Esophagus (tissue), 2 donors: ENCODE measurements around the gene PDCD4. TPM values are rescaled to one million over a fixed set of nuclear protein-coding genes. Genes with fewer than 3 reads are reported as not detected.

Experiments used
- H3K27ac ChIP-seq, 2 donors: one replicate each; pipeline ENCODE4 v1.5.1; 2013; ENCODE audit warnings: low read depth in 2 of 2, mild to moderate bottlenecking in 2 of 2, inconsistent platforms in 1 of 2, low read length in 1 of 2, moderate library complexity in 1 of 2
- H3K27me3 ChIP-seq, 2 donors: one replicate each; pipeline ENCODE4 v1.6.1; 2013; ENCODE audit warnings: low read length in 2 of 2, control low read depth in 1 of 2, mild to moderate bottlenecking in 1 of 2; ENCODE audit not compliant: insufficient read depth in 2 of 2, control insufficient read depth in 1 of 2
- H3K36me3 ChIP-seq, 2 donors: one replicate each; pipeline ENCODE4 v1.6.1; 2013; ENCODE audit warnings: low read length in 1 of 2; ENCODE audit not compliant: control insufficient read depth in 2 of 2, insufficient read depth in 2 of 2
- H3K4me1 ChIP-seq, 2 donors: one replicate each; pipeline ENCODE4 v1.6.1; 2013; ENCODE audit warnings: low read length in 1 of 2; ENCODE audit not compliant: control insufficient read depth in 2 of 2, insufficient read depth in 2 of 2
- H3K4me3 ChIP-seq, 2 donors: one replicate each; pipeline ENCODE4 v1.5.1; 2013; ENCODE audit warnings: low read length in 2 of 2, mild to moderate bottlenecking in 2 of 2, low read depth in 1 of 2, moderate library complexity in 1 of 2
- H3K9me3 ChIP-seq, 2 donors: one replicate each; pipeline ENCODE4 v1.6.1; 2013; ENCODE audit warnings: mild to moderate bottlenecking in 2 of 2, low read depth in 1 of 2, low read length in 1 of 2, moderate library complexity in 1 of 2; ENCODE audit not compliant: control insufficient read depth in 2 of 2, insufficient read depth in 1 of 2
- WGBS, 2 donors: extraction: QIAGEN DNeasy Blood & Tissue Kit; methylation state at CpG; one replicate each; pipeline ENCODE4 v1.1.7; 2013; 5-methylcytosine and 5-hydroxymethylcytosine counted together
- polyA plus RNA-seq, 2 donors: library from polyadenylated mRNA; stranded (reverse); fragments of 200-250 nt; gene quantifications; one replicate each; pipeline ENCODE4 v1.2.3, GENCODE V29; 2013
- donor health status: healthy with polysubstance abuse.
- donor health status: Bipolar disorder and iron deficiency.

Gene PDCD4
- 100 to 1,000 TPM; 116 to 203 TPM for polyA plus RNA-seq

GRCh38 chr10:110871298-110872084, at the start of gene PDCD4:
Gene PDCD4, plus strand, starts transcription at chr10:110871928. Its CDS starts 4,100 bp downstream, at chr10:110876028.
- WGBS, 2 donors, result 0 to 1% methylated on average over 47 of the region's 47 CpGs
- Histone ChIP-seq H3K4me1 (no peaks in the 10 kb centered on the region), H3K27me3 (no peaks in the 10 kb centered on the region), H3K27ac (peak within 1 kb of the TSS; percentile 94 to 98), H3K36me3 (peaks cover 0 to 2% of the 10 kb centered on the region in 2 donors), H3K4me3 (peak within 1 kb of the TSS; percentile 81 to 86), H3K9me3 (no peaks in the 10 kb centered on the region)

DNA sequence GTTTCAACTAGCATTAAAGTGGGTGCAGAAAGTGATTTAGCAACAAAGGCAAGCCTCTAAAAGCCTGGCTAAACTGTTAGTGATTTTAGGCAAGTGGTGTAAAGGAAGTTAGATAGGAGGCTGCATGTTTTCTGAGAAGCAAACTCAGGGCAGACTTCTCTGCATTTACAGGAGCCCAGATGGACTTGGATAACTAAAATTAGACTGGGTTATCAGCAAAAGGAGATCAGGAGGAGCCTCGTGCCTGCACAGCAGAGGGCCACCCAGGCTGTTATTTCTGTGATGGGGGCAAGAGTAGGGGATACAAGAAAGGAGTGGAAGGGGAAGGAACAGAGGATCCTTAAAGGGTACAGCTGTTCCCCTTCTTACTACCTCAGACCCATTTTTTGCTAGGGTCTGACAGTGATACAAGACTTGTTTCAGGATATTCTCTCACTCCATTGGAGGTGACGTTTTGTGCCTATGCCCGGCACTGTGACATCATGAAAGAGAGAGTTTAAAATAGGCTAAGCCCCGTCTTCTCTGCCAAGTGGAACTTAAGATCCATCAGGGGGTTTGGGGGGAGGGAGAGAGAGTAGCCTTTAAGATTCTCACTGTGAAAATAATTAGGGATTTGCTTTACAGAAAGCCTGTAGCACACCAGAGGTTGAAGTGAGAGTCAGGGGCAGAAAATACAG, 49.6 kb upstream of the PDCD4 start:
- Histone ChIP-seq H3K4me3 (no peak overlapping the region), H3K36me3 (no peaks in the 10 kb centered on the region), H3K27ac (peak overlapping the region; percentile 10 to 81), H3K9me3 (no peaks in the 10 kb centered on the region), H3K27me3 (no peaks in the 10 kb centered on the region), H3K4me1 (peaks cover 8 to 23% of the 10 kb centered on the region in 2 donors)
- 34 to 47% methylated on average over 4 of the region's 4 CpGs for WGBS, 2 donors

DNA sequence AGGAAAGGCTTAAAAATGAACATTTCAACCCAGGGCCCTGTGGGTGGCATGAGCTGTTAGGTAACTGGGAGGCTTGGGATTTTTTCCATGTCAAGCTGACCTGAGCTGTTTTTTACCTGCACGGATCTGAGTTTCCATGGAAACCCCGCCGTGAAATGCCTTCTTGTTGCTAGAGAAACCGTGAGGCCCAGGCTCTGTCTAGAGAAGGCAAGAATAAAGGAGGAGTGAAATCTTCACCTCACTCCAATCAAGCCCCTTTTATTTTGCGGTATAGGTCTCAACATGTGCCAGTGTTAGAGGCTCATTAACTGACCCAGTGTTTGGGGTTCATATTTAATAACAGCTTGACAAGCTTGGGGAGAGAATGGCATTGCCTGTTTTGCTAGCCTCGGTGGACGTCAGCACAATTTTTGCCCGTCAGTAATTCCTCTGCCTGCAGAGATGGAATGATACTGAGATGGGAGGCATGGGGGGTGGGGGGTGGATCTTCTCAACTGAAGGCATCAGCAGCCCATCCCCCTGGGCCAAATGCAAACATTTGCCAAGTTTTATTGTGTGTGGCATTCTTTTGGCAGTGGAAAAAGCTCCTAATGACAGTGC, 48.9 kb upstream of the PDCD4 start:
- 49 to 54% methylated on average over 8 of the region's 8 CpGs for WGBS, 2 donors
- no peaks in the 10 kb centered on the region for H3K36me3 ChIP-seq
- H3K4me1 ChIP-seq, result peaks cover 8 to 19% of the 10 kb centered on the region in 2 donors
- H3K27ac ChIP-seq, result peak overlapping the region; percentile 10 to 81
- no peaks in the 10 kb centered on the region for H3K27me3 ChIP-seq
- no peaks in the 10 kb centered on the region for H3K9me3 ChIP-seq
- H3K4me3 ChIP-seq, result no peak overlapping the region

DNA sequence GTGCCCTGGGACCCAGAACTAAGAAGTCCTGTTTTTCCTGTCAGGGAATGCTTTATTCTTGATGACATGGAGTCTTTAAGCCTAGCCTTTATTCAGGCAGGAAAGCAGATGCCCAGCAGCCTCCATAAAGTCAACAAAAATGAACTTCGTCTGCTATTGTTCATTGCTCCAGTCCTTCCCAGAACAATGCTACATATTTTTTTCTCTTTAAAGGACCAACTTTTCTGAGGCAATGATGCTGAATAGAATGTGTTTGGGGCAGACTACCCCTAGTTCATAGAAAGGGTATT, 47.6 kb upstream of the PDCD4 start:
- Histone ChIP-seq H3K27ac (peak overlapping the region; percentile 64 to 72), H3K9me3 (no peaks in the 10 kb centered on the region), H3K36me3 (no peaks in the 10 kb centered on the region), H3K27me3 (no peaks in the 10 kb centered on the region), H3K4me3 (no peak overlapping the region), H3K4me1 (peaks cover 9 to 16% of the 10 kb centered on the region in 2 donors)
- WGBS, 2 donors, result 37 to 45% methylated on average over 1 of the region's 1 CpG

GRCh38 chr10:110824660-110825059, 47.1 kb upstream of the PDCD4 start:
- Histone ChIP-seq H3K27ac (peak overlapping the region; percentile 64 to 72), H3K9me3 (no peaks in the 10 kb centered on the region), H3K36me3 (no peaks in the 10 kb centered on the region), H3K4me1 (peaks cover 14 to 17% of the 10 kb centered on the region in 2 donors), H3K27me3 (no peaks in the 10 kb centered on the region), H3K4me3 (no peak overlapping the region)
- WGBS, 2 donors, result 64 to 71% methylated on average over 5 of the region's 5 CpGs

DNA sequence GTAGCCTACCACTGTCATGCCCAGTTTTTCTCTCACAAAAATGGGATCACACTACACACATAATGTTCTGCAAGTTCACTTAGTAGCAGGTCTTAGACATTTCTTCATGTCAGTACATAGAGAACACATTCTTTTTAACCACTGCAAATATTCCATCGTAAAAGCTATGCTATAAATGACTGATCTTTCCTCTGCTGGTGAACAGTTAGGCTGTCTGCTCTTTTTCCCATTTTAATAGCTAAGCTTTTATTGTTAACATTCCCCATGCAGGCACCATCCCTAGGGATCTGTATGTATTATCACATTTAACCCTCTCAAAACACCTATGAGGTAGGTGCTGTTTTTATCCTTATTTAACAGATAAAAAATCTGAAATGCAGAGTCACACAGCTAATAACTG, 46.2 kb upstream of the PDCD4 start:
- Histone ChIP-seq H3K4me1 (peaks cover 16 to 17% of the 10 kb centered on the region in 2 donors), H3K9me3 (no peaks in the 10 kb centered on the region), H3K27me3 (no peaks in the 10 kb centered on the region), H3K27ac (no peak overlapping the region), H3K36me3 (no peaks in the 10 kb centered on the region), H3K4me3 (no peak overlapping the region)
- 74 to 80% methylated on average over 1 of the region's 1 CpG for WGBS, 2 donors

DNA sequence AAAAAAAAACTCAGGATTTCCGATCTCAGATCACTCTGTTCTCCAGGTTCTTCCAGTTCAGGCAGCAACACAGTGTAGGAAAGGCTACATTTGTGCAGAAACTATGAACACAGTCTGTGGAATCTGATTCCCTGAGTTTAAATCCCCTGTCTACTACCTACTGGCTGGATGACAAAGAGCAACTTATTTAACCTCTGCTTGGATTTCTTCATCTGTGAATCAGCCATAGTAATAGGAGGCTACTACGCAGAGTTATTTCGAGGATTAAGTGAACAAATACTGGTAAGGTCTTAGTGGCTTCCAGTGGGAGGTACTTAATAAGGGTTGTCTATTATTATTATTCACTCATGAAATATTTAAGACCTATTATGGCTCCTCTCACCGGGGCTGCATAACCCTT, 44.3 kb upstream of the PDCD4 start:
- H3K27ac ChIP-seq, result peak overlapping the region; percentile 91 to 93
- H3K9me3 ChIP-seq, result no peaks in the 10 kb centered on the region
- peaks cover 13% of the 10 kb centered on the region in 2 donors for H3K4me1 ChIP-seq
- no peak overlapping the region for H3K4me3 ChIP-seq
- no peaks in the 10 kb centered on the region for H3K27me3 ChIP-seq
- 29 to 44% methylated on average over 4 of the region's 4 CpGs for WGBS, 2 donors
- H3K36me3 ChIP-seq, result no peaks in the 10 kb centered on the region

GRCh38 chr10:110827875-110828274, 43.9 kb upstream of the PDCD4 start:
- Histone ChIP-seq H3K36me3 (no peaks in the 10 kb centered on the region), H3K9me3 (no peaks in the 10 kb centered on the region), H3K4me1 (peaks cover 13% of the 10 kb centered on the region in 2 donors), H3K27me3 (no peaks in the 10 kb centered on the region), H3K4me3 (no peak overlapping the region), H3K27ac (peak overlapping the region; percentile 91 to 93)
- WGBS, 2 donors, result 25 to 52% methylated on average over 8 of the region's 8 CpGs

- Histone ChIP-seq H3K4me3 (no peak overlapping the region), H3K27ac (peak overlapping the region; percentile 91 to 93), H3K4me1 (peaks cover 10 to 15% of the 10 kb centered on the region in 2 donors), H3K27me3 (no peaks in the 10 kb centered on the region), H3K36me3 (no peaks in the 10 kb centered on the region), H3K9me3 (no peaks in the 10 kb centered on the region)
- WGBS, 2 donors, result 40 to 60% methylated on average over 2 of the region's 2 CpGs
Measured at GRCh38 chr10:110828525-110828924, 43.2 kb upstream of the PDCD4 start.
